HEK293 (cell line): ENCODE results near the gene ENTPD8.
A peak's percentile ranks its signal among the peaks of the same experiment; 100 is the strongest.

Source experiments
- KLF10 ChIP-seq: fragments of 450-650 bp; IDR thresholded peaks from 2 replicates; pipeline ENCODE4 v1.5.1; 2018; ENCODE audit warnings: missing biosample characterization, mild to moderate bottlenecking, missing genetic modification characterization
- KLF17 ChIP-seq: fragments of 450-650 bp; formaldehyde crosslinking; IDR thresholded peaks from 2 replicates; pipeline ENCODE4 v1.5.1; 2016; ENCODE audit warnings: missing biosample characterization, missing genetic modification characterization
- KLF7 ChIP-seq: fragments of 450-650 bp; formaldehyde crosslinking; IDR thresholded peaks from 2 replicates; pipeline ENCODE4 v1.5.1; 2016; ENCODE audit warnings: missing biosample characterization, missing genetic modification characterization, borderline replicate concordance
- KLF8 ChIP-seq: fragments of 450-650 bp; formaldehyde crosslinking; IDR thresholded peaks from 2 replicates; pipeline ENCODE4 v1.5.1; 2016; ENCODE audit warnings: missing biosample characterization, missing genetic modification characterization
- MEIS1 ChIP-seq: sonication (generic); formaldehyde crosslinking; IDR thresholded peaks from 2 replicates; pipeline ENCODE4 v1.8.1; 2022; ENCODE audit warnings: missing genetic modification reagents, mild to moderate bottlenecking, borderline replicate concordance
- MYNN ChIP-seq: fragments of 450-650 bp; formaldehyde crosslinking; IDR thresholded peaks from 2 replicates; pipeline ENCODE4 v1.5.1; 2016; ENCODE audit warnings: missing biosample characterization, missing genetic modification characterization, borderline replicate concordance
- PRDM2 ChIP-seq: fragments of 450-650 bp; formaldehyde crosslinking; IDR thresholded peaks from 2 replicates; pipeline ENCODE4 v1.5.1; 2016; ENCODE audit warnings: missing biosample characterization, missing genetic modification characterization, borderline replicate concordance
- SETDB1 ChIP-seq: IDR thresholded peaks from one replicate; pipeline ENCODE4 v1.6.1; 2017; ENCODE audit warnings: mild to moderate bottlenecking, low read length, moderate library complexity, mixed read lengths; ENCODE audit not compliant: insufficient read length
- ZBTB21 ChIP-seq: fragments of 450-650 bp; formaldehyde crosslinking; IDR thresholded peaks from 2 replicates; pipeline ENCODE4 v1.5.1; 2017; ENCODE audit warnings: missing biosample characterization, missing genetic modification characterization
- ZFP3 ChIP-seq: fragments of 450-650 bp; formaldehyde crosslinking; IDR thresholded peaks from 2 replicates; pipeline ENCODE4 v1.5.1; 2016; ENCODE audit warnings: low read depth, missing biosample characterization, missing genetic modification characterization
- ZIC2 ChIP-seq: fragments of 450-650 bp; formaldehyde crosslinking; IDR thresholded peaks from 2 replicates; pipeline ENCODE4 v1.5.1; 2016; ENCODE audit warnings: missing biosample characterization, missing genetic modification characterization
- ZNF155 ChIP-seq: fragments of 450-650 bp; formaldehyde crosslinking; IDR thresholded peaks from 2 replicates; pipeline ENCODE4 v1.5.1; 2016; ENCODE audit warnings: missing biosample characterization, missing genetic modification characterization
- ZNF248 ChIP-seq: fragments of 450-650 bp; formaldehyde crosslinking; IDR thresholded peaks from 2 replicates; pipeline ENCODE4 v1.5.1; 2017; ENCODE audit warnings: missing biosample characterization, missing genetic modification characterization
- ZNF530 ChIP-seq: fragments of 450-650 bp; formaldehyde crosslinking; IDR thresholded peaks from 2 replicates; pipeline ENCODE4 v1.5.1; 2016; ENCODE audit warnings: low read depth, missing biosample characterization, missing genetic modification characterization
- ZNF585B ChIP-seq: fragments of 450-650 bp; formaldehyde crosslinking; IDR thresholded peaks from 2 replicates; pipeline ENCODE4 v1.5.1; 2016; ENCODE audit warnings: missing biosample characterization, missing genetic modification characterization
- TF ChIP-seq, protein P1 (sequence below): fragments of 450-650 bp; formaldehyde crosslinking; IDR thresholded peaks from 2 replicates; pipeline ENCODE4 v1.5.0; 2017; ENCODE audit warnings: missing biosample characterization, missing genetic modification characterization, borderline replicate concordance
- TF ChIP-seq, protein P2 (sequence below): fragments of 450-650 bp; formaldehyde crosslinking; IDR thresholded peaks from 2 replicates; pipeline ENCODE4 v1.5.1; 2016; ENCODE audit warnings: missing biosample characterization, missing genetic modification characterization

ENTPD8 gene

DNA sequence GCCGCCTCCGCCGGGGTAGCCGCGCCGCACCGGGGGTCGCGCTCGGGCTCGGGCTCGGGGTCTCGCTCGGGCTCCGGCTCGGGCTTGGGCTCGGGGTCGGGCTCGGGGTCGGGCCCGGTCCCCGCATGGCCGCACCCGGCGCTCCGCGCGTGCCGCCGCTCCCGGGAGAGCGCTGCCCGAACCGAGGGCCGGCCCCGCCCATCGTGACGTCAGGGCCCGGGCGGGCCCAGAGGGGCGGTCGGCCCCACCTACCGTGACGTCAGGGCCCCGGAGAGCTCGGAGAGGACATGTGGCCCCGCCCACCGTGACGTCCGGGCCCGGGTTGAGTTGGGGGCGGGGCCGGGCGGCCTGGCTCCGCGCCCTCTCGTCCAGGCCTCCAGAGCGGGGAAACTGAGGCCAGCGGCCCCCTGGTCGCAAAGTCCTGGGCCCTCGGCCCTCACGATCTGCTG, 18.0 kb upstream of the ENTPD8 start, which contains the start of gene NSMF (continued):
- no peak for TF ChIP-seq PRDM2 (tag by site-specific recombination)
- no peak for TF ChIP-seq ZNF248
- TF ChIP-seq ZNF530 (tag by site-specific recombination), result no peak
- TF ChIP-seq KLF10 (tag by site-specific recombination), result peak; percentile 82
- peak; percentile 42; the same call in 1 of the 2 replicates for TF ChIP-seq ZBTB21 (tag by site-specific recombination)
- no peak for TF ChIP-seq SETDB1
- TF ChIP-seq KLF7 (tag by site-specific recombination), result no peak
- TF ChIP-seq, protein P1, sequence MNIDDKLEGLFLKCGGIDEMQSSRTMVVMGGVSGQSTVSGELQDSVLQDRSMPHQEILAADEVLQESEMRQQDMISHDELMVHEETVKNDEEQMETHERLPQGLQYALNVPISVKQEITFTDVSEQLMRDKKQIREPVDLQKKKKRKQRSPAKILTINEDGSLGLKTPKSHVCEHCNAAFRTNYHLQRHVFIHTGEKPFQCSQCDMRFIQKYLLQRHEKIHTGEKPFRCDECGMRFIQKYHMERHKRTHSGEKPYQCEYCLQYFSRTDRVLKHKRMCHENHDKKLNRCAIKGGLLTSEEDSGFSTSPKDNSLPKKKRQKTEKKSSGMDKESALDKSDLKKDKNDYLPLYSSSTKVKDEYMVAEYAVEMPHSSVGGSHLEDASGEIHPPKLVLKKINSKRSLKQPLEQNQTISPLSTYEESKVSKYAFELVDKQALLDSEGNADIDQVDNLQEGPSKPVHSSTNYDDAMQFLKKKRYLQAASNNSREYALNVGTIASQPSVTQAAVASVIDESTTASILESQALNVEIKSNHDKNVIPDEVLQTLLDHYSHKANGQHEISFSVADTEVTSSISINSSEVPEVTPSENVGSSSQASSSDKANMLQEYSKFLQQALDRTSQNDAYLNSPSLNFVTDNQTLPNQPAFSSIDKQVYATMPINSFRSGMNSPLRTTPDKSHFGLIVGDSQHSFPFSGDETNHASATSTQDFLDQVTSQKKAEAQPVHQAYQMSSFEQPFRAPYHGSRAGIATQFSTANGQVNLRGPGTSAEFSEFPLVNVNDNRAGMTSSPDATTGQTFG (tag by site-specific recombination), result no peak
- TF ChIP-seq, protein P2, sequence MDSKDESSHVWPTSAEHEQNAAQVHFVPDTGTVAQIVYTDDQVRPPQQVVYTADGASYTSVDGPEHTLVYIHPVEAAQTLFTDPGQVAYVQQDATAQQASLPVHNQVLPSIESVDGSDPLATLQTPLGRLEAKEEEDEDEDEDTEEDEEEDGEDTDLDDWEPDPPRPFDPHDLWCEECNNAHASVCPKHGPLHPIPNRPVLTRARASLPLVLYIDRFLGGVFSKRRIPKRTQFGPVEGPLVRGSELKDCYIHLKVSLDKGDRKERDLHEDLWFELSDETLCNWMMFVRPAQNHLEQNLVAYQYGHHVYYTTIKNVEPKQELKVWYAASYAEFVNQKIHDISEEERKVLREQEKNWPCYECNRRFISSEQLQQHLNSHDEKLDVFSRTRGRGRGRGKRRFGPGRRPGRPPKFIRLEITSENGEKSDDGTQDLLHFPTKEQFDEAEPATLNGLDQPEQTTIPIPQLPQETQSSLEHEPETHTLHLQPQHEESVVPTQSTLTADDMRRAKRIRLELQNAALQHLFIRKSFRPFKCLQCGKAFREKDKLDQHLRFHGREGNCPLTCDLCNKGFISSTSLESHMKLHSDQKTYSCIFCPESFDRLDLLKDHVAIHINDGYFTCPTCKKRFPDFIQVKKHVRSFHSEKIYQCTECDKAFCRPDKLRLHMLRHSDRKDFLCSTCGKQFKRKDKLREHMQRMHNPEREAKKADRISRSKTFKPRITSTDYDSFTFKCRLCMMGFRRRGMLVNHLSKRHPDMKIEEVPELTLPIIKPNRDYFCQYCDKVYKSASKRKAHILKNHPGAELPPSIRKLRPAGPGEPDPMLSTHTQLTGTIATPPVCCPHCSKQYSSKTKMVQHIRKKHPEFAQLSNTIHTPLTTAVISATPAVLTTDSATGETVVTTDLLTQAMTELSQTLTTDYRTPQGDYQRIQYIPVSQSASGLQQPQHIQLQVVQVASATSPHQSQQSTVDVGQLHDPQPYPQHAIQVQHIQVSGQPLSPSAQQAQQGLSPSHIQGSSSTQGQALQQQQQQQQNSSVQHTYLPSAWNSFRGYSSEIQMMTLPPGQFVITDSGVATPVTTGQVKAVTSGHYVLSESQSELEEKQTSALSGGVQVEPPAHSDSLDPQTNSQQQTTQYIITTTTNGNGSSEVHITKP, result no peak
- no peak for TF ChIP-seq ZIC2 (tag by site-specific recombination)
- TF ChIP-seq KLF8 (tag by site-specific recombination), result peak; percentile 89
- TF ChIP-seq ZFP3 (tag by site-specific recombination), result no peak
- no peak for TF ChIP-seq MEIS1 (CRISPR knock-in tag)
- TF ChIP-seq ZNF155 (tag by site-specific recombination), result no peak
- no peak for TF ChIP-seq ZNF585B (tag by site-specific recombination)
- peak; percentile 45; the same call in 1 of the 2 replicates for TF ChIP-seq KLF17 (tag by site-specific recombination)
- no peak for TF ChIP-seq MYNN (tag by site-specific recombination)
